HG03066 (cell line): ENCODE results near the gene PADI1.

Experiments
- ATAC-seq: cut with Tn5 transposase; IDR thresholded peaks from one replicate; pipeline ENCODE4 v1.9.1; 2021; ENCODE audit warnings: low read depth; ENCODE audit not compliant: unreplicated experiment

The PADI1 gene, protein sequence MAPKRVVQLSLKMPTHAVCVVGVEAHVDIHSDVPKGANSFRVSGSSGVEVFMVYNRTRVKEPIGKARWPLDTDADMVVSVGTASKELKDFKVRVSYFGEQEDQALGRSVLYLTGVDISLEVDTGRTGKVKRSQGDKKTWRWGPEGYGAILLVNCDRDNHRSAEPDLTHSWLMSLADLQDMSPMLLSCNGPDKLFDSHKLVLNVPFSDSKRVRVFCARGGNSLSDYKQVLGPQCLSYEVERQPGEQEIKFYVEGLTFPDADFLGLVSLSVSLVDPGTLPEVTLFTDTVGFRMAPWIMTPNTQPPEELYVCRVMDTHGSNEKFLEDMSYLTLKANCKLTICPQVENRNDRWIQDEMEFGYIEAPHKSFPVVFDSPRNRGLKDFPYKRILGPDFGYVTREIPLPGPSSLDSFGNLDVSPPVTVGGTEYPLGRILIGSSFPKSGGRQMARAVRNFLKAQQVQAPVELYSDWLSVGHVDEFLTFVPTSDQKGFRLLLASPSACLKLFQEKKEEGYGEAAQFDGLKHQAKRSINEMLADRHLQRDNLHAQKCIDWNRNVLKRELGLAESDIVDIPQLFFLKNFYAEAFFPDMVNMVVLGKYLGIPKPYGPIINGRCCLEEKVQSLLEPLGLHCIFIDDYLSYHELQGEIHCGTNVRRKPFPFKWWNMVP

DNA sequence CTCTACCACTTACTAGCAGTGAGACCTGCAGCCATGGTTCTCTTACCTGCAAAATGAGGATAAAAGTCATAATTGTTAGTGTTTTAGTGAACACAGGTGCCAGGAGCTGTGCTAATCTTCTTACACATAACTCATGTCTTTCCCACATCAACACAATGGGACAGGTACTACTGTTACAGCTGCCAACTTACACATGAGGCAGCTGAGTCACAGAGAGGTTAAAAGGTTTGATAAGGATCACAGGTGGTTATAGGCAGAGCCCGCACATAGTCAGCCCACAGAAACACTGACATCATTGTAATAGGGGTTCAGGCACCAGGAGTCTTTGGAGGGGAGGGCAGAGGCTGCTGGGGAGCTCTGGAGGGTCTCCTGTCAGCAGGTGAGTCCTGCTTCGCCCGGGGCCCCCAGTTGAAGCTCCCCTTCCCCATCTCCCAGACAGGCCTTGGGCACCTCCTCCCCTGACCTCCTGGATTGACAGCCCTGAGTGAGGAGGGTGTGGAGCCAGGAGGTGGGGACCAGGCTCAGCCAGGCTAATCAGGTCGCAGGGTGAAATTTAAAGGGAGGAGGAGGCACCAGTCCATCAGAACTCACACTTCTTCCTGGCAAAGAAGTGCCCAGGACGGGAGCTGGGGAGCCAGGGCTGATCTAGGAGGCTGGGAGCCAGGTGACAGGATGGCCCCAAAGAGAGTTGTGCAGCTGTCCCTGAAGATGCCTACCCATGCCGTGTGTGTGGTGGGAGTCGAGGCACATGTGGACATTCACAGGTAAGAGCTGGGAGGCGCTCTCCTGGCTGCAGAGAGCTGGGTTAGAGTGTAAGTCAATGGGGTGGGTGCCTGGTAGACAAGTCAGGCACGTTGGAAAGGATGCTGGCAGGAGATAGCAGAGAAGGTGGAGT, at the start of gene PADI1:
Gene PADI1, plus strand, starts transcription at position 583 of the 895 bp plus-strand sequence. Its CDS starts 90 bp downstream, at position 673.
- no peak for ATAC-seq

DNA sequence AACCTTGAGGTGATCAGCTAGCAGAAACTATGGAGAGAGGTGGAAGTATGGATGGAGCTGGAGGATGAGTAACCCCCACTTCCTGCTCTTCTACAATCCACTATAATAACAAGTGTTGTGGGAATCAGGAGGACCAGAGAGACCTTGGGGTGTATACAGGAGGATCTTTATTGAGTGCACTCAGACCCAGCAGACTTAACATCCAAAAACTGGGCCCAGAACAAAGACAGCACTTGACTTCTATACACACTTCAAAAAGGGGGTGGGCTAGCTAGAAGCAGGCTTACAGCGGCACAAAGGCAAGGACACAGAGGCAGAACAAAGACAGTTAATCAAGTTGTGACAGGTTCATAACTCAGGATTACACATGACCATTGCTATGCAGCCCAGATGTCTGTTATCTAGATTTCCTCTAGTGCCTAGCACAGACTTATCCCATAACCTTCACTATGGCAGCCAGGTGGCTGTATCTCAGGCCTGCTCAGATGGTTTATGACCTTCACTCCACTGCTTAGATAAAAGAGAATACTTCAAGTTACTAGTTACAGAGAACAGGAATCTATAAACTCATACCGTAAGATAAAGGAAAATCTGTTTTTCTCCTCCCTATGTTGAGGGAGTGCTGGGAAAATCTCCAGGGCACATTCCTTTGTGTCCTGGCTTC, 49.5 kb upstream of the PADI1 start:
- no peak for ATAC-seq

DNA sequence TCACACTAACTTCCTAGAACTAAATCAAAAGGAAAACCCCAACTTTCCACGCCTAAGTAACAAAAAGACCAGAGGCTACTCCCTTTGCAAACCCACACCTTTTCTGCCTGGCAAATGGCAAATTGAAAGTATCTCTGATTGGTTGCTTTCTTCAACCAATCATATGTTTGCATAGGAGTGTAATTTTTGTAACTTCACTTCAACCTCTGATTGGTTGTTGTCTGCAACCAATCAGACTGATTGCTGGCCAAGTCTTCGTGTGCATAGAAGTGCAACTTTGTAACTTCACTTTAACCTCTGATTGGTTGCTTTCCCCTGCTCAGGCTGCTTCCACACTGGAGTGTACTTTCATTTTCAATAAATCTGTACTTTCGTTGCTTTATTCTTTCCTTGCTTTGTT, 48.8 kb upstream of the PADI1 start:
- no peak for ATAC-seq

DNA sequence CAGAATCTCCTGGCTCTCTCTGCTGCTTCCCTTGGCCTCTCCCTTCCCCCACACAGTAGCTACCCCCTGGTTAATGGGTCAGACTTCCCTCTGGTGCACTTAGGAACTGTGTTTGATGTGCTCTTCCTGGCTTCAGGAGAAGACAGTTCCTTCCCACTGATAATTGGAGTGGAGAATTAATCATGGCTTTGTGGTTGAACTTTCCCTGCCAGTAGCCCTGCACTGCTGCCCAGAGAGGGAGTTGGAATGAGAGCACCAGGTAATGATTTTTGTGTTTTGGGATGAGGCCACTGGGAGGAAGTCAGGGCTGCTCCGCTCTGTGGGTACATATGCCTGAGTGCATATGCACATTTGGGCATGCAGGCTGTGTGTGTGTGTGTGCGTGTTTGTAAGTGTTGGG, 46.0 kb upstream of the PADI1 start:
- ATAC-seq, result no peak

DNA sequence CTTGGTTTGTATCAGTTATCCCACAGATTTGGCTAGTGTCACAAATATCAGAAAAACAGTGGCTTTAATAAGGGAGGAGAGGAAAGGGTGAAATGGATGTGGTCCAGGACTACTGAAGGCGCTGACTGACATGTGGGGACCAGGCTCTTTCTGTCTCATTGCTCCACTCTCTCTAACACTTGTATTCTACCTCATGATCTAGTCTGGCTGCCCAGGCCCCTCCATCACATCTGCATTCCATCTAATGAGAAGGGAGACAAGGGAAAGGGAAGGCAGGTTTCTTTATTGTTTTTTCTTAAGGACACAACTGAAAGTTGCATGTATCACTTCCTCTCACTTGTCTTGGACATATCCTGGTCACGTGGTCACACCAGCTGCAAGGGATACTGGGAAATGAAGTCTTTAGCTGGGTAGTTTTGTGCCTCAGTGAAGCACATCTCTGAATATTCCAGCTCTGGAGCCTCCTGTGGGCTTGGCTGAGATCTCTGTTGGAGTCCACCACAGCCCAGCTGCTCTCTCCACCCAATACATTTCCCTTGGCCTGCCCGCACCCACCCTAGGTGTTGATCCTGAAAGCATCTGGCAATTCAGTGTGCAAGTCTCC, 43.7 kb upstream of the PADI1 start:
- no peak for ATAC-seq

DNA sequence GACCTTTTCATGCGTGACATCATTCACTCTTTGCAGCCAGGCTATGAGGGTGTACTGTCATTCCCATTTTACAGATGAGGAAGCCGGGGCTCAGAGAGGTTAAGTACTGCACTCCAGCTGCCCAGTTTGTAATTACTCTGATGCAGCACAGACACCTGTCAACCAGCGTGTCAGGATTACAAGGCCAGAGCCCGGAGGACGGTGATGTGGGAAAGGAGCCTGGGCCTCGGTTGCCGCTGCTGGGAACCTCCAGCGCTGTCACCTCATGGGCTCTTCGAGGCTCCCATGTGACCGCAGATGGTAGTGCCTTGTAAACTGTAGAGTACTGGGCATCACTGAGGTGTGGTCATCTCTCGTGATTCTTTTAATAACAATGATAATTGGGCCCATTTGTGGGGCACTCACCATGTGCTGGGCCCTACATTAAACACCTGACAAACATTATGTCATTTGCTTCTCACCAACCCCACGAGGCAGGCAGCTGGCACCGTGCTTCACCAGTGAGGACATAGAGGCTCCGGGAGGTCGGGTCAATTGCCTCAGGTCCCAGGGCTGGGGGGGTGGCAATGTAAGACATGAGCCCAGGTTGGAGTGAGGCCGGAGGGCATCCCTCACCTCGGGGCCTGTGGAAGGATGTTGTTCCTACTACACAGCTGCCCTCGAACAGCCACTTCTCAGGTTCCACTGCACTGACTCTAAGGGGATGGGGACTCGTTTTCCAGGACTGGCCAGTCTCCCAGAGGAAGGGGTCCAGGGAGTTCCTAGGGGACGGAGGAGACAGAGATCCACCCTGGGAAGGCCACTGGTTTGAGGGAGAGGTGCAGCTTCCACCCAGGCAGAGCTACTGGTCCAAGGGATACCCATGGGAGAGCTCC, 42.8 kb upstream of the PADI1 start:
- ATAC-seq, result no peak

DNA sequence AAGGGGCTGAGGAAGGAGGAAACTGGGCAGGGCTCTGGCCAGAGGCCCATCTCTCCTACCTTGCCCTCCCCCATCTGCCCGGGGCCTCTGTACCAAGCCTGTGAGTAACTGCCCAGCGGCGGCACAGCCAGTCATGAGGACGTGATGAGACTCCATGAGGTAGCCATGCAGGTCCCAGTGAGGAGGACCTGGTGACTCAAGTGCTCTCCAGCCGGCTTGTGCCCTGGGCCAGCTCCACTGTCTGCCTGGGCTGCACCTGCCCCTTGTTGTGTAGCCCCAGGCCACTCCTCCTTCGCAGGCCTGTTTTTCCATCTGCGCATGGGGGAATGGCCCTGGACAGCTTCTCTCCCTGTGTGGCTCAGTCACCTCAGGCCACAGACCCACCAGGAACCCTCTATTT, 42.0 kb upstream of the PADI1 start:
- no peak for ATAC-seq

DNA sequence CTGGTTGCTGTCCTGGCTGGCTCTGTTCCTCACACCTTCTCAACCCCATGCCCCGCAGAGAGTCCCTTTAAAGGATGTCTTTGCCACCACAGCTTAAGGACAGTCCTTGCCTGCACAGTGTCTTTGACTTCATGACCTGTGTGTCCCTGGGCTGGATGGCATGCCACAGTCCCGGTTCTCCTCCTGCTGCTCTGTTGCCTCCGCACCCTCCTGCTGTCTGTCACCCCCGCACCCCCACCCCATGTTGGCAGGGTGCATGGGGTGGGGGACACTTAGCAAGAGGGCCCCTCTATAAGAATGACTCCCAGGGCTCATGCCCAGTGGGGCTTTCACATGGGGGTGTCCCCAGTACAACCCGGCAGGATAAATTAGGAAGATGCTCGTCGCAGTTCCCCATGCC, 41.6 kb upstream of the PADI1 start:
- ATAC-seq, result no peak

DNA sequence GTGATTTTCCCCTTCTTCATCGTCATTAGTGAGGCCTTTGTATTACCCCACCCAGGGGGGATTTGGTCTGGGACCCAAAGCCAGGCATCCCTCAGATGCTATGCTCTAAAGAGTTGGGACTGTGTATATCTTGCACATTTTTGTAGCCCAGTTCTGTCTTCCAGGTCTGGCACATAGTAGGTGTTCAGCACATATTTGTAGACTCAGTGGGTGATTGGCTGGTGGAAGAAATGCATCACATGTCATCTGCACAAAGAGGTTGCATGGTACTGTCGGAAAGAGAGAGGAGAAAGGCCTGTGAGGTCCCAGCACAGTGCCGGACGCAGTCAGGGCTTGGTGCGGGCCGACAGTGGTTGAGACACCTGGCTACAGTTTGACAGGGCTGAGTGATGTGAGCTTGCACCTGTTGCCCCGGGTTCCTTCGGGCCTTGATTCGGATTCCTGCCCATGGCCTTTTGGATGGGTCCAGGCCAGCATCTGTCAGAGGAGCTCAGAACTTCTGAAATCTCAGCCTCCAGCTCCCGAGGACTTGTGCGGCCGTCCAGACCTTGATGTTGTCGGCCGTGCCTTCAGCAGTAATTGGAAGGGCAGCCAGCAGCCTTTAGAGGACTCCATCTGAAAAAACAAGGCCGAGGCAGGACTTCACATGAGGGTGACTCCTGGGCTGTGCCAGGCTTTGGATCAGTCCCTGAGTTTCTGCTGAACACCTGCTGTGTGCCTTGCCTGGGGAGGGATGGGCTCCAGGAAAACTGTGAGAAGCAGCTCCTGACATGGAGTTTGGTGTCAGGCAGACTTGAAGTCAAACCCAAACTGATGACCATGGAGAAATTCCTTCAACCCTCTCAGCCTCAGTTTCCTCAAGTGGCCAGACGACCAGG, 40.9 kb upstream of the PADI1 start:
- ATAC-seq, result no peak

DNA sequence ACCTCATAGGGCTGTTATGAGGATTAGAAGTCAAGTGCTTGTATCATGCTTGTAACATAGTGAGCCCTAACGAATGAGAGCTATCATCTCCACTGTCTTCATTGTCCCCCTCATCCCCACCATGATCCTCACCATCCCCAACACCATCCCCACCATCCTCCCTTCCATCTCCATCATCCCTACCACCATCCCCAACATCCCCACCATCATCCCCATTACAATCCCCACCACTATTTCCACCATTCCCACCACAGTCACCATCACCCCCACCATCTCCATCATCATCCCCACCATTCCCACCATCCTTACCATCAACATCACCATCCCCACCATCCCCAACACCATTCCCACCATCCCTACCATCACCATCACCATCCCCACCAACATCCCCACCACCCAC, 39.1 kb upstream of the PADI1 start:
- ATAC-seq, result no peak

DNA sequence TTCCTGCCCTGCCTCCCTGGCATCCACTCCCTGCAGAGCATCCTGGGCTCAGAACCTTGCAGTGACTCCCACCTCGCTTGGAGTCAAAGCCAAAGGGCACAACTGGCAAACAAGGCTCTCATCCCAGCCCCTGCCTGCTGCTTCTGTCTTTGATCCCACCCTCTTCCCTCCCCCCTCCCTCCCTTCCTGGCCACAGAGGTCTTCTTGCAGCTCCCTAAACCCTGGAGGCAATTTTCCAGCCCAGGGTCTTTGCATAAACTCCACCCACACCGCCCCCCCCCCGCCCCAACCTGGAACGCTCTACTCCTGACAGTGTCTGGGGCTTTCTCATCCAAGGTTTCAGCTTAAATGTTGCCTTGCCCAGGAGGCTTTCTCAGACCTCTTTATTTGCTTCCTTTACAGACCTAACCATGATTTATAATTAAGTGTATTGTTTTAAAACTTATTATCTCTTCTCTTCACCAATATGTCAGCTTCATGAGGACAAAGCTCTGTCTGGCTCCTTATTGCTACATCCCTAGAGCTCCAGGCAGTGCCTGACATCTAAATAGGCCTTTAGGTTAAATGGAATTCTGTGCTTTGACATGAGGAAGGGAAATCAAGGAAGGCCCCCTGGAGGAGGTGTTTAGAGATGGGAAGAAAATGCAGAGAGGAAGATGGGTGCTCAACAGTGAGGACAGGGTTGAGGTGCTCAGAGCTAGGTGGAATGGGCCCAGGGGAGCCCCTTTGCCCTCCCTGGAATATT, 37.7 kb upstream of the PADI1 start:
- ATAC-seq, result no peak

DNA sequence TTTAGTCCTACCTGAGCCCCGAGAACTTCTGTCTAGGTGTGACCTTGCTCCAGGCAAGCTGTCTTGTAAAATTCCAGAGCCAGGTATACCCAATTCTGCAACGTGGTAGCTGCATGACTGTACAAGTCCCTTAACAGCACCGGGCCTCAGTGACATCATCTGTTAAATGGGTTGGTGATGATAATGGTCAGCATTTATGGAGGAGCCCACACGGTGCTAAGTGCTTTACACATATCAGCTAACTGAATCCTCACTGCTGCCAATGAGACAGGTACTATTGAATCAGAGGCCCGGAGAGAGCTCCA, 37.2 kb upstream of the PADI1 start:
- no peak for ATAC-seq

DNA sequence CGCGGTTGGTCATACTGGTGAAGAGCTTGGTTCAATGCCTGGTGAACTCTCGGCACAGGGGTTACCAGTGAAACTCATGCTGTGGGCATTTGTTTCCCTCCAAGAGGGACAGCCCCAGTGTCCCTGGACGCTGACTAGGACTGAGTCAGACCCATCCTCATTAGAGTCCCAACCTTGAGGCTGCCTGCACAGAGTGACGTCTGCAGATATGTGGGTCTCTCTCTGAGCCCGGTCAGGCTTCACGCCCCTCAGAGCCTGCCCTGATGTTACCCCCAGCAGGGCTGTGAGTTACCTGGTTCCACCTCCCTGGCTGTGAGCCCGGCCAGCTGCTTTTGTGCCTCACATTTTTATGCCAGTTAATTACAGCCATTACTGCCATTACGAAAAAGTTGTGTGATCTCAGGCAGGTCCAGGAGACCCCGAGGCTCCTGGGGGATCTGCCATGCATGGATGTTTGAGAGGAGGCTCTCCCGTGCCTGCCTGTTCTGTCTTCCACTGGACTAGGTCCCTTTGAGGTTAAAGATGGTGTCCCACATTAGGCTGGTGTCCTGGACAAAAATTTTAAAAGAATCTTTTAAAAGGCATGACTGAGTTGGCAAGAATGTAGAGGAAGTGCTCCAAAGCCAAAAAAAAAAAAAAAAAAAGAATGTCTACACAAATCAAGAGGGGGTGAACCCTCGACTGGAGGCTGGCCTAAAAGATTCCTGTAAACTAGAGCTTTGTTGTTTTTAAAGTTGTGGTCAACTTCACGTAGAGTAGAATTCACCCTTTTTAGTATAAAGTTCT, 36.6 kb upstream of the PADI1 start:
- no peak for ATAC-seq

DNA sequence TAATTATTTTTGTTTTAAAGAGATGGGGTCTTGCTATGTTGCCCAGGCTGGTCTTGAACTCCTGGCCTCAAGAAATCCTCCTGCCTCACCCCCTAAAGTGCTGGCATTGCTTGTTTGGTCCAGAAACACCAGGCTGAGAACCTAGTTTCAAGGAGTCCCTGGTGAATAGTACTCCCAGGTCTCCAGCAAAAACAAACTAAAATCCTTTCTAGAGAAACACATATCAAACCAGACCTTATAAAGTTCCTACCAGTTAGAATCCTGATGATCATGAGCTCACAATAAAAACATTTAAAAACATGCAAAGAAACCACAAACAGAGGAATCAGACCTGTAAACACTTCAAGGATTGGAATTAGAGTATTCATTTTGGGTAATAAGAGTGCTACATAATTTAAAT, 34.4 kb upstream of the PADI1 start:
- ATAC-seq, result no peak

DNA sequence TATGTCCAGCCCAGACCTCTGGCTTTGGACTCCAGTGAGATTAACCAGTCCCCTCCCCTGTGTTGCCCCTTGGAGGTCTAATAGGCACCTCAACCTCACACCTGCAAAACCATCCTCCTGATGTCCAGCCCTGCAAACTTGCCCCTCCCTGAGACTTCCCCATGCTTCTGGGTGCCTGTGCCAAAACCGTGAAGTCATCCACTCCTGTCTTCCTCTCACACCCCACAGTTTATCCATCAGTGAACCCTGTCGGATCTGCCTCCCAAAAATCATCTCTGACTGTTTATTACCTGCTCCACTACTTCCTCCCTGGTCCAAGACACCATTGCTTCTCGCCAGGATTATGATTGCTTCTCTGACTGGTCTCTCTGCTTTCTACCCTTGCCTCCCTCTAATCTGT, 31.7 kb upstream of the PADI1 start:
- ATAC-seq, result no peak

DNA sequence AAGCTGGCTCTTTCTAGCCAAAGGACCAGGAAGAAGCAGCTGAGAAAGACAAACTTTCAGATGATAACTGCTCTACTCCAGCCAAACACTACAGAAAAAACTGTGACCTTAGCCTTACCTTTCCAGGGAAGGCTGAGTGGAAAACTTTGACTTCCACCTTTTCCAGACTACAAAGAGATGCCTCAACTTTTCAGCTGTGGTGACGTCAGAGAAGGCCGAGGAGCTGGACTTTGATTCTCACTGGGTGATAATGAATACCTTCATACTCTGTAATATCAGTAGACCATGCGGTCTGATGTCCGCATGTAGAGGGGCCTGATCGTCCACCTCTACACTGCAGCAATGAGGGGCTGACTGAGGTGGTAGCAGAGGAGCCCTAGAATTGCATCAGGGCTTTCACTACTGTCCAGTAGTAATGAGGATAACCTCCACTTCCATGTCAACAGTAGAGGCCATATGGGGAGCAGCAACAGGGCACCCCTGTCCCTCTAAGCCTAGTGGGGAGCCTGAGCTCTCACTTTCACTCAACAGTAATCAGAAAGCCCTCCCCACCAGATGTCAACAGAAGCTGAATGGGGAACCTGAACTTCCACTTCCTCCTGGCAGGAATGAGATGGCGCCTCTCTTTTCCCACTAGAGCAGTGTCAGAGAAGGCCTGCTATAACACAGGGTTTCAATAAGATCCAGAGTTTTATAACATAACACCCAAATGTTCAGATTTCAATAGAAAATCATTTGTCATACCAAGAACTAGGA, 28.4 kb upstream of the PADI1 start:
- no peak for ATAC-seq
